Motor neuron (in vitro differentiated cells): Measurements from ENCODE around the gene RABEP2. TPM values are rescaled to one million over a fixed set of nuclear protein-coding genes. Genes with fewer than 3 reads are reported as not detected.
"Not testable (repeated sequence)": the region's sequence is repeated elsewhere in the genome, so short reads cannot be mapped to it uniquely, and the experiment has no call there.

Source experiments
- ATAC-seq, 8 experiments: fragments of 200-7000 bp; cut with Tn5 transposase; replicated peaks in 6 of 8; 2 replicates each; pipeline ENCODE4 v1.8.0; 2021; ENCODE audit warnings: mild to moderate bottlenecking in 8 of 8, moderate library complexity in 8 of 8
- H3K27ac ChIP-seq, 2 donors: fragments of 250-450 bp; sonication (Bioruptor Pico); 2 replicates each; pipeline ENCODE4 v1.9.0; 2021; ENCODE audit warnings: antibody characterized with exemption in 2 of 2, mild to moderate bottlenecking in 2 of 2, moderate library complexity in 1 of 2
- H3K4me1 ChIP-seq, 2 donors: fragments of 250-450 bp; sonication (Bioruptor Pico); replicated peaks in 1 of 2; 2 replicates each; pipeline ENCODE4 v1.6.1; 2021; ENCODE audit warnings: antibody characterized with exemption in 2 of 2, mild to moderate bottlenecking in 2 of 2, moderate library complexity in 1 of 2
- H3K4me3 ChIP-seq, 5 donors: fragments of 250-450 bp; sonication (Bioruptor Pico); 2 replicates each; pipeline ENCODE4 v1.9.0; 2021; ENCODE audit warnings: antibody characterized with exemption in 5 of 5, mild to moderate bottlenecking in 5 of 5, moderate library complexity in 4 of 5
- WGBS, 10 experiments: fragments of 450-650 bp; shearing (Covaris generic); methylation state at CpG; one replicate each; pipeline ENCODE4 v1.0.0; 2022; 5-methylcytosine and 5-hydroxymethylcytosine counted together
- in situ Hi-C, 9 experiments: fragments of 400-800 bp; cut with MboI; loops; one replicate each; pipeline ENCODE4 v1.15.0; 2021; ENCODE audit warnings: low sequenced_read_pairs in 9 of 9, low pct_unique_long_range_greater_than_20kb in 2 of 9; ENCODE audit not compliant: unreplicated experiment in 9 of 9
- total RNA-seq, 8 experiments: library from RNA; unstranded; fragments of 300-600 nt; gene quantifications; 2 replicates each; pipeline versions ENCODE4 v1.2.3 to v1.2.4, GENCODE V29; 2022

Gene RABEP2
- total RNA-seq, 8 experiments from 2014 or later, result 8.2 to 22.9 (median 11.1) TPM

GRCh38 chr16:28950648-28951409 lies 25.8 kb upstream of the RABEP2 start, which contains the start of gene NFATC2IP:
Gene NFATC2IP, plus strand, starts transcription at chr16:28950937. Its CDS starts 75 bp downstream, at chr16:28951012.
- Histone ChIP-seq H3K27ac (peak within 1 kb of the TSS; percentile 56 to 61), H3K4me3 (peak within 1 kb of the TSS; percentile 73 to 93 (median 84)), H3K4me1 (peaks cover 8% of the 10 kb centered on the region in 2 donors)
- peak; percentile 89 to 97 (median 96) for ATAC-seq
- WGBS, 10 experiments, result 0 to 1% (median 0%) methylated on average over 10 to 18 of the region's 79 CpGs; no CpG with 5 or more reads in 7 of the 10 experiments
- in situ Hi-C loops, result loop anchor here in 1 of 9 experiments (25.0 kb wide), 1 partner anchor 664 kb away; the partner anchor contains the start of gene SBK1

DNA sequence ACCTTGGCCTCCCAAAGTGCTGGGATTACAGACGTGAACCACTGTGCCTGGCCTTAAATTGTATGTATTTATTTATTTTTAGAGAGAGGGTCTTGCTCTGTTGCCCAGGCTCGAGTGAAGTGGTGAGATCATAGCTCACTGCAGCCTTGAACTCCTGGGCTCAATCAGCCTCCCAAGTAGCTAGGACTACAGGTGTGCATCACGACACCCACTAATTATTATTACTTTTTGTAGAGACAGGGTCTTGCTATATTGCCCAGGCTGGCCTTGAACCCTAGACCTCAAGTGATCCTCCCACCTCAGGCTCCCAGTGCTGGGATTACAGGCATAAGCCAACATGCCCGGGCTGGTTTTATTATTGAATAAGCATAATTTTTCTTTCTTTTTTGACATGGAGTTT lies 21.6 kb upstream of the RABEP2 start:
- Histone ChIP-seq H3K27ac (no peak overlapping the region), H3K4me1 (peaks cover 3 to 7% of the 10 kb centered on the region in 2 donors), H3K4me3 (no peak overlapping the region)
- ATAC-seq, result no peak
- WGBS, 10 experiments, result 0 to 100% (median 83%) methylated on average over 1 to 3 of the region's 4 CpGs; no CpG with 5 or more reads in 5 of the 10 experiments
- in situ Hi-C loops, result no loop called here

DNA sequence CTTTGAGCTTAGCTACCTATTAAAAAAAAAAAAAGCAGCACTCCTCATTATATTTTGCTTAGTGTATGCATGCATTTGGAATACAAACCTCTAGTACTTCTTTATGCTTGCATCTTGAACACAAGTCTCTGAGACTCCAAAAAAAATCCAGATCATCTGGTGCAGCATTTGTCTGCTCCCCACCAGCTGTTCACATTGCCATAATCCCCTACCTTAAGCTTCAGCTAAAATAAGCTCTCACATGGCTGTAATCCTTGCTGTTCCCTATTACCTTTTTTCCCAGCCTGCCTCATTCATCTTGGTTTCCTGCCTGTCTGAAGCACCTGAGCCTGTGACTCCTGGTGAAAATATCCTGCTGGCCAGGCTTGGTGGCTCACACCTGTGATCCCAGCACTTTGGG lies 18.2 kb upstream of the RABEP2 start:
- H3K4me3 ChIP-seq, result no peak overlapping the region
- no peak overlapping the region for H3K27ac ChIP-seq
- H3K4me1 ChIP-seq, result peaks cover 0 to 7% of the 10 kb centered on the region in 2 donors
- no peak for ATAC-seq
- in situ Hi-C loops, result no loop called here

- H3K27ac ChIP-seq, ATAC-seq, in situ Hi-C loops, H3K4me3 ChIP-seq, H3K4me1 ChIP-seq: not testable (repeated sequence)
- 17 to 89% (median 80%) methylated on average over 1 to 5 of the region's 7 CpGs; no CpG with 5 or more reads in 1 of the 10 experiments for WGBS, 10 experiments
These were observed 14.8 kb upstream of the RABEP2 start for GRCh38 chr16:28939825-28940224.

DNA sequence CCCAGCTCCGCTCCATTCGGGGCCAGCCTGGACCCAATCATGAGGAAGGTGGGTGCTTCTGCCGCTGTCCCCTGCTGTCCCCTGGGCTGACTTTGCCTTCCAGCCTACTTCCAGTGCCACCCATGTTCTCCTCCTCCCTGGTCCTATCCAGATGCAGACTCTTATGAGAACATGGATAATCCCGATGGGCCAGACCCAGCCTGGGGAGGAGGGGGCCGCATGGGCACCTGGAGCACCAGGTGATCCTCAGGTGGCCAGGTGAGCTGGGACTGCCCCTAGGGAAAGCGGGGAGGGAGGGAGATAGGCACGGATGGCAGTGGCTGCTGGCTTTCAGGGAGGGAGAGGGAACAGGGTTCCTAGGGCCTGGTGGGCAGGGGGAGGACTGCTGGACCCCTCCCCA lies 13.7 kb upstream of the RABEP2 start:
- ATAC-seq, result no peak
- no peak overlapping the region for H3K4me3 ChIP-seq
- H3K27ac ChIP-seq, result no peak overlapping the region
- 43 to 100% (median 72%) methylated on average over 1 to 3 of the region's 7 CpGs; no CpG with 5 or more reads in 6 of the 10 experiments for WGBS, 10 experiments
- H3K4me1 ChIP-seq, result no peaks in the 10 kb centered on the region
- in situ Hi-C loops, result no loop called here

GRCh38 chr16:28937222-28937876 lies 12.3 kb upstream of the RABEP2 start:
- no peak for ATAC-seq
- in situ Hi-C loops, result no loop called here
- Histone ChIP-seq H3K4me1 (no peaks in the 10 kb centered on the region), H3K4me3 (no peak overlapping the region), H3K27ac (no peak overlapping the region)
- 80 to 100% (median 90%) methylated on average over 1 to 7 of the region's 14 CpGs; no CpG with 5 or more reads in 5 of the 10 experiments for WGBS, 10 experiments

DNA sequence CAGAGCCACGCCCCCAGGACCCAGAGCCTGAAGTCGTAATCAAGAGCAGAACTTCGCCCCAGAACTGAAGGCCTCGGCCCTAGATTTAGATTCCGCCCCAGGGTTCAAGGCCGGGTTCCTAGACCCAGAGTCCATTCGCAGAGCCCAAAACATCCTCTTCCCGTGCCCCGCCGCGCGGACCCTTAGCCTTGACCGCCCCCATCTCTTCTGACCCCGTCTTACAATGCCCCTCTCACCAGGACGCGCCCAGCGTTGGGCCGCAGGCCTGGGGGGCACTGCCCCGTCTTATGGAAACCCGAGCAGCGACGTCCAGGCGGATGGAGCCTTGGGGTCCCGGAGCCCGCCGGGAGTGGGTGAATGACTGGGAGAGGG lies 11.7 kb upstream of the RABEP2 start:
- ATAC-seq, result no peak
- Histone ChIP-seq H3K4me1 (no peaks in the 10 kb centered on the region), H3K27ac (no peak overlapping the region), H3K4me3 (no peak overlapping the region)
- 92 to 100% methylated on average over 3 to 4 of the region's 26 CpGs; no CpG with 5 or more reads in 8 of the 10 experiments for WGBS, 10 experiments
- in situ Hi-C loops, result no loop called here

- in situ Hi-C loops, result no loop called here
- Histone ChIP-seq H3K4me3 (peak overlapping the region in 4 of 5 donors; percentile 10 to 23 (median 14)), H3K27ac (no peak overlapping the region), H3K4me1 (no peaks in the 10 kb centered on the region)
- peak; percentile 22 to 99 (median 90) for ATAC-seq
- WGBS, 10 experiments, result 10 to 82% (median 40%) methylated on average over 1 to 10 of the region's 36 CpGs; no CpG with 5 or more reads in 1 of the 10 experiments
These were observed 11.1 kb upstream of the RABEP2 start for GRCh38 chr16:28935924-28936783.

DNA sequence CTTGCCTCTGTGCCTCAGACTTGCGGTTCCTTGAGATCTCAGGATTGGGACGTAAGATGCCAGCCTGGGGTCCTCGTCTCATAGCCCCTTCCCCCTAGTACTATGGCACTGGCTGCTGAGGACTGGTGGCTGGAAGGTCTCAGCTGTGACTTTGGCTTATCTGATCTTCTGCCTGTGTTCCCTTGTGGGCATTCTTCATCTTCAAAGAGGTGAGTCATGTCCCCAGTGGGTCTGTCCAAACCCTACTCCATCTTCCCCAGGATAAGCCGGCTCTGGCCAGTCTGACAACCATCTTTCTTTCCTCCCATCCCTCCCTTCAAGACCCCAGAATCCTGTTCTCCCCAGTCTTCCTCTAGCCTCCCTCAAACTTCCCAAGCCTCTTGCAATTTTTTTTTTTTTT lies 10.3 kb upstream of the RABEP2 start:
- H3K4me3 ChIP-seq, result no peak overlapping the region
- in situ Hi-C loops, result no loop called here
- 100% methylated on average over 1 to 2 of the region's 4 CpGs; no CpG with 5 or more reads in 4 of the 10 experiments for WGBS, 10 experiments
- no peaks in the 10 kb centered on the region for H3K4me1 ChIP-seq
- no peak for ATAC-seq
- no peak overlapping the region for H3K27ac ChIP-seq

DNA sequence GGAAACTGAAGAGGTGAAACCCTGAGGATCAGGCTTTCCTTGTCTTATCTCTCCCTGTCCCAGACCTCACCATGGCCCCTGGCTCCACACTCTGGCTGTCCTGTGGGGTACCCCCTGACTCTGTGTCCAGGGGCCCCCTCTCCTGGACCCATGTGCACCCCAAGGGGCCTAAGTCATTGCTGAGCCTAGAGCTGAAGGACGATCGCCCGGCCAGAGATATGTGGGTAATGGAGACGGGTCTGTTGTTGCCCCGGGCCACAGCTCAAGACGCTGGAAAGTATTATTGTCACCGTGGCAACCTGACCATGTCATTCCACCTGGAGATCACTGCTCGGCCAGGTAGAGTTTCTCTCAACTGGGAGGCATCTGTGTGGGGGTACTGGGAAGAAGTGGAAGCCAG lies 8.1 kb upstream of the RABEP2 start:
- in situ Hi-C loops, result no loop called here

GRCh38 chr16:28932339-28933141 lies 7.5 kb upstream of the RABEP2 start:
- 79 to 100% (median 100%) methylated on average over 1 to 5 of the region's 20 CpGs; no CpG with 5 or more reads in 5 of the 10 experiments for WGBS, 10 experiments
- in situ Hi-C loops, result no loop called here
- no peak overlapping the region for H3K27ac ChIP-seq
- no peak for ATAC-seq
- H3K4me1 ChIP-seq, result no peaks in the 10 kb centered on the region
- no peak overlapping the region for H3K4me3 ChIP-seq

More for the DNA sequence above, 8.1 kb upstream of the RABEP2 start:
- Histone ChIP-seq H3K4me1 (no peaks in the 10 kb centered on the region), H3K4me3 (no peak overlapping the region), H3K27ac (no peak overlapping the region)
- 55 to 90% (median 72%) methylated on average over 2 to 7 of the region's 8 CpGs; no CpG with 5 or more reads in 6 of the 10 experiments for WGBS, 10 experiments
- no peak for ATAC-seq

GRCh38 chr16:28931801-28932225 lies 6.8 kb upstream of the RABEP2 start, which contains the start of gene CD19:
Gene CD19, plus strand, starts transcription at chr16:28931971. Its CDS starts 30 bp downstream, at chr16:28932001.
- Histone ChIP-seq H3K27ac (no peak within 1 kb of the TSS), H3K4me3 (no peak within 1 kb of the TSS), H3K4me1 (no peaks in the 10 kb centered on the region)
- in situ Hi-C loops, result no loop called here
- WGBS, 10 experiments, result 17 to 100% (median 100%) methylated on average over 1 to 4 of the region's 10 CpGs; no CpG with 5 or more reads in 6 of the 10 experiments
- no peak for ATAC-seq
